Skeletal muscle satellite cell (primary cell): ENCODE measurements around the gene RAB36.
A peak's percentile ranks its signal among the peaks of the same experiment; 100 is the strongest.

Experiments
- H3K27me3 ChIP-seq: 2 replicates; pipeline ENCODE4 v1.7.0; 2013; ENCODE audit warnings: low read length; ENCODE audit not compliant: control insufficient read depth, insufficient read depth
- H3K36me3 ChIP-seq: 2 replicates; pipeline ENCODE4 v1.7.0; 2013; ENCODE audit warnings: mild to moderate bottlenecking, control low read depth, low read length; ENCODE audit not compliant: insufficient read depth
- H3K4me1 ChIP-seq: 2 replicates; pipeline ENCODE4 v1.7.0; 2013; ENCODE audit warnings: low read length; ENCODE audit not compliant: control insufficient read depth, insufficient read depth
- H3K4me2 ChIP-seq: 2 replicates; pipeline ENCODE4 v1.7.0; 2013; ENCODE audit warnings: mild to moderate bottlenecking, low read length
- H3K4me3 ChIP-seq: 2 replicates; pipeline ENCODE4 v1.7.0; 2013; ENCODE audit warnings: low read length
- H3K9ac ChIP-seq: 2 replicates; pipeline ENCODE4 v1.7.0; 2013; ENCODE audit warnings: mild to moderate bottlenecking, low read depth, low read length, moderate library complexity
- H3K9me3 ChIP-seq: replicated peaks from 2 replicates; pipeline ENCODE4 v1.7.0; 2013; ENCODE audit warnings: mild to moderate bottlenecking, control low read depth, low read length

Gene RAB36

DNA sequence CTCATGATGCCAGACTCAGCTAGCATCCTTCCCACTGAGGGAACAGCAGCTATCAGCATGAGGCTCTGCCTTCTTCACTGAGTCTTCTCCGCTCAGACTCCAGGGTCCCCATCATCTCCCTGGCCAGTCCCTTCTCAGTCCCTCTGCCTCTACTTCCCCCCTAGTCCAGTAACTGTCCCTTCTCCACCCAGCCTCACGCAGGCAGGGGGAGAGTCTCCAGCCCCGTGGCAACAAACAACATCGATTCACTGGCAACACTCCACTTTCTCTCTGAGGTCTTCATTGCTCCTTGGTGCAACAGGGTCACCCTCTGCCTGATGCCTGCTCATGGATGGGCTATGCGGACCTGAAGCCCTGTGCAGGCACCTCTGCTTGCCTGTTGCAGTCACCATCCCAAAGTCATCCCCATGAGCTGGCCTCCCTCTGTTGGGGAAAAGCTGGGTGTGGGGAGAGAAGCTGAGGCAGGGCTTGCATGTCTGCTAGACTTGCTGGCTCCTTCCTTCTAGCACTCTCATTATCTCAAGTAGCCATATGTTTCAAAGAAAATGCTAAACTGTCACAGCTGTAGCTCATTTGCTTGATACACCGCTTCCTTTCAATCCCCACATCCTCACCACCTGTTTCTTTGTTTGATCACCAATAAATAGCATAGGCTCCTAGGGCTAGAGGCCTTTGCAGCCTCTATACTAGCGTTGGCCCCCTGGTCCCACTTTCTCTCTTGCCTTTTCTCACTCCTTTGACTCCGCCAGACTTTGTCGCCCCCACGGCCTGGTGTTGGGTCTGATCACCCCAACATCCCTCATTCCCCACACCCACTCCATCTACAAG, 30.8 kb downstream of the RAB36 start:
- H3K9ac ChIP-seq, result no peak overlapping the region
- no peak overlapping the region for H3K4me2 ChIP-seq
- H3K27me3 ChIP-seq, result no peaks in the 10 kb centered on the region
- peaks cover 15% of the 10 kb centered on the region for H3K4me1 ChIP-seq
- H3K9me3 ChIP-seq, result peaks cover 9% of the 10 kb centered on the region
- H3K36me3 ChIP-seq, result no peaks in the 10 kb centered on the region
- no peak overlapping the region for H3K4me3 ChIP-seq

GRCh38 chr22:23176645-23177027, 31.4 kb downstream of the RAB36 start:
- Histone ChIP-seq H3K36me3 (peaks cover under 1% of the 10 kb centered on the region), H3K9me3 (peaks cover 9% of the 10 kb centered on the region), H3K4me3 (no peak overlapping the region), H3K4me1 (peaks cover 19% of the 10 kb centered on the region), H3K9ac (no peak overlapping the region), H3K27me3 (no peaks in the 10 kb centered on the region), H3K4me2 (no peak overlapping the region)

DNA sequence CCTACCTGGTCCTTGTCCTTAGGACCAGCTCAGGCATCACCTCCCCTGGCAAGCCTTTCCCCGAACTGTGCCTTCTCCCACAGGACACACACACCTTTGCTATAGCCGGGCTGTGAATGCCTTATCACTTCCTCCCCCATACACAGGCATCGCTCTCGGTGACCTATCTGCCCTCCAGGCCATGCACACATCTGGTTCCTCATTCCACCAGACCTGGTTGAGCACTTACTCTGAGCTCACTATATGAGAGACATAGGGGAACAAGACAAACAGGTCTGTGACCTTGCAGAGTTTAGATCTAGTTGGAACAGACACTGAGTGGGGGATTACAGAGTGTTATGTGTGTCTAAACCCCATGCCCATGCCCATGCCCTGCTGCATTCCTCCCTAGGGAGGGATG, 31.9 kb downstream of the RAB36 start:
- Histone ChIP-seq H3K4me1 (peaks cover 25% of the 10 kb centered on the region), H3K4me3 (no peak overlapping the region)

DNA sequence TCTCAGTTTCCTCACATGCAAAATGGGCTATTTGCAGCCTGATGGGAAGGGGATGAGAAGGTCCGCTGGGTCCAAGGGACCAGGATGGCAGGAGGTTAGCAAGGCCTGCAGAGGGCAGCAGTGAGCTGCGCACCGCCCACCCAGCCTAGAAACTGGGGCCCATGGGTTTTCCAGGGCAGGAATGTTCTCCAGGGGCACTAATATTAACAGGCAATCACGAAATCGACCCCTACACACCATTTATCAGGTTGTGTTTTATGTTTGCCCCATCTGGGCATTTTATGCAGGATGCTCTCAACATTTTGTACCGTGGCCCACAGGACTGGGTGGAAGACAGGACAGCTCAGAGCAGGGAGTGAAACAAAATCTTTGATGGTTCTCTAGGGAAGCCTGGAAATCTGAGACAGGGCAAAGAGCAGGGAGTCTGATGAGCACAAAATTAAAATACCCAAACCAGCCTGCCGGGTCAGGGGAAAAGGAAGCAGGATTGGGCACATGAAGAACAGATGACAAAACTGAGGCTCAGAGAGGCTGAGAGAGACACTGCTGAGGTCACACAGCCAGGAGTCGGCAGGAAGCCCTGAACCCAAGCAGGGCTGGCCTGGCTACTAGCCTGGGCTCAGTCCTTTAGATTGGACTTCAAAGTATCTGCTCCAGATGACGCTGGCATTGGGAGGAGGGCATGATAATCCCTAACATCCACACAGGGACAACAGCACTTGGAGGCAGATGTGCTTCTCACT, 33.4 kb downstream of the RAB36 start:
- H3K36me3 ChIP-seq, result peaks cover 4% of the 10 kb centered on the region
- no peak overlapping the region for H3K9ac ChIP-seq
- peak overlapping the region; percentile 84 for H3K4me2 ChIP-seq
- peaks cover 9% of the 10 kb centered on the region for H3K9me3 ChIP-seq
- H3K27me3 ChIP-seq, result no peaks in the 10 kb centered on the region
- no peak overlapping the region for H3K4me3 ChIP-seq
- H3K4me1 ChIP-seq, result peaks cover 39% of the 10 kb centered on the region

More for the DNA sequence above, 31.9 kb downstream of the RAB36 start:
- H3K9me3 ChIP-seq, result peaks cover 9% of the 10 kb centered on the region
- peaks cover 4% of the 10 kb centered on the region for H3K36me3 ChIP-seq
- no peak overlapping the region for H3K4me2 ChIP-seq
- H3K27me3 ChIP-seq, result no peaks in the 10 kb centered on the region
- no peak overlapping the region for H3K9ac ChIP-seq

- H3K27me3 ChIP-seq, result no peaks in the 10 kb centered on the region
- peak overlapping the region; percentile 84 for H3K4me2 ChIP-seq
- H3K4me3 ChIP-seq, result peak overlapping the region; percentile 74
- H3K4me1 ChIP-seq, result peaks cover 43% of the 10 kb centered on the region
- H3K9me3 ChIP-seq, result peaks cover 9% of the 10 kb centered on the region
- H3K9ac ChIP-seq, result peak overlapping the region; percentile 66
- peaks cover 7% of the 10 kb centered on the region for H3K36me3 ChIP-seq
Measured at GRCh38 chr22:23179381-23180299, 34.4 kb downstream of the RAB36 start.

DNA sequence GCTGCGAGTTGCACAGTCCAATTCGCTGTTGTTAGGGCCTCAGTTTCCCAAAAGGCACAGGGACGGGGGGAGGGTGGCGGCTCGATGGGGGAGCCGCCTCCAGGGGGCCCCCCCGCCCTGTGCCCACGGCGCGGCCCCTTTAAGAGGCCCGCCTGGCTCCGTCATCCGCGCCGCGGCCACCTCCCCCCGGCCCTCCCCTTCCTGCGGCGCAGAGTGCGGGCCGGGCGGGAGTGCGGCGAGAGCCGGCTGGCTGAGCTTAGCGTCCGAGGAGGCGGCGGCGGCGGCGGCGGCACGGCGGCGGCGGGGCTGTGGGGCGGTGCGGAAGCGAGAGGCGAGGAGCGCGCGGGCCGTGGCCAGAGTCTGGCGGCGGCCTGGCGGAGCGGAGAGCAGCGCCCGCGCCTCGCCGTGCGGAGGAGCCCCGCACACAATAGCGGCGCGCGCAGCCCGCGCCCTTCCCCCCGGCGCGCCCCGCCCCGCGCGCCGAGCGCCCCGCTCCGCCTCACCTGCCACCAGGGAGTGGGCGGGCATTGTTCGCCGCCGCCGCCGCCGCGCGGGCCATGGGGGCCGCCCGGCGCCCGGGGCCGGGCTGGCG, 35.1 kb downstream of the RAB36 start, which contains the start of gene BCR:
Gene BCR (plus strand): TSS at position 209 of the 592 bp plus-strand sequence. CDS start 452 bp downstream, outside the sequence.
- Histone ChIP-seq H3K9ac (peak within 1 kb of the TSS; percentile 66), H3K9me3 (peaks cover 9% of the 10 kb centered on the region), H3K4me3 (peak within 1 kb of the TSS; percentile 74), H3K4me2 (peak within 1 kb of the TSS; percentile 84), H3K4me1 (peaks cover 43% of the 10 kb centered on the region), H3K36me3 (peaks cover 7% of the 10 kb centered on the region), H3K27me3 (no peaks in the 10 kb centered on the region)

DNA sequence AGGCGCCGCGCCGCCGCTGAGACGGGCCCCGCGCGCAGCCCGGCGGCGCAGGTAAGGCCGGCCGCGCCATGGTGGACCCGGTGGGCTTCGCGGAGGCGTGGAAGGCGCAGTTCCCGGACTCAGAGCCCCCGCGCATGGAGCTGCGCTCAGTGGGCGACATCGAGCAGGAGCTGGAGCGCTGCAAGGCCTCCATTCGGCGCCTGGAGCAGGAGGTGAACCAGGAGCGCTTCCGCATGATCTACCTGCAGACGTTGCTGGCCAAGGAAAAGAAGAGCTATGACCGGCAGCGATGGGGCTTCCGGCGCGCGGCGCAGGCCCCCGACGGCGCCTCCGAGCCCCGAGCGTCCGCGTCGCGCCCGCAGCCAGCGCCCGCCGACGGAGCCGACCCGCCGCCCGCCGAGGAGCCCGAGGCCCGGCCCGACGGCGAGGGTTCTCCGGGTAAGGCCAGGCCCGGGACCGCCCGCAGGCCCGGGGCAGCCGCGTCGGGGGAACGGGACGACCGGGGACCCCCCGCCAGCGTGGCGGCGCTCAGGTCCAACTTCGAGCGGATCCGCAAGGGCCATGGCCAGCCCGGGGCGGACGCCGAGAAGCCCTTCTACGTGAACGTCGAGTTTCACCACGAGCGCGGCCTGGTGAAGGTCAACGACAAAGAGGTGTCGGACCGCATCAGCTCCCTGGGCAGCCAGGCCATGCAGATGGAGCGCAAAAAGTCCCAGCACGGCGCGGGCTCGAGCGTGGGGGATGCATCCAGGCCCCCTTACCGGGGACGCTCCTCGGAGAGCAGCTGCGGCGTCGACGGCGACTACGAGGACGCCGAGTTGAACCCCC, 35.8 kb downstream of the RAB36 start:
- Histone ChIP-seq H3K36me3 (peaks cover 7% of the 10 kb centered on the region), H3K4me3 (peak overlapping the region; percentile 74), H3K4me2 (peak overlapping the region; percentile 77), H3K4me1 (peaks cover 43% of the 10 kb centered on the region), H3K9ac (peak overlapping the region; percentile 58), H3K9me3 (peaks cover 4% of the 10 kb centered on the region), H3K27me3 (no peaks in the 10 kb centered on the region)

DNA sequence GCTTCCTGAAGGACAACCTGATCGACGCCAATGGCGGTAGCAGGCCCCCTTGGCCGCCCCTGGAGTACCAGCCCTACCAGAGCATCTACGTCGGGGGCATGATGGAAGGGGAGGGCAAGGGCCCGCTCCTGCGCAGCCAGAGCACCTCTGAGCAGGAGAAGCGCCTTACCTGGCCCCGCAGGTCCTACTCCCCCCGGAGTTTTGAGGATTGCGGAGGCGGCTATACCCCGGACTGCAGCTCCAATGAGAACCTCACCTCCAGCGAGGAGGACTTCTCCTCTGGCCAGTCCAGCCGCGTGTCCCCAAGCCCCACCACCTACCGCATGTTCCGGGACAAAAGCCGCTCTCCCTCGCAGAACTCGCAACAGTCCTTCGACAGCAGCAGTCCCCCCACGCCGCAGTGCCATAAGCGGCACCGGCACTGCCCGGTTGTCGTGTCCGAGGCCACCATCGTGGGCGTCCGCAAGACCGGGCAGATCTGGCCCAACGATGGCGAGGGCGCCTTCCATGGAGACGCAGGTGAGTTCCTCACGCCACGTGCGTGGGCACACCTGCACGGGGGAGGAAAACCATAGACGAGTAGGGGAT, 36.5 kb downstream of the RAB36 start:
- Histone ChIP-seq H3K4me2 (peak overlapping the region; percentile 77), H3K4me3 (peak overlapping the region; percentile 74), H3K9ac (no peak overlapping the region), H3K27me3 (no peaks in the 10 kb centered on the region), H3K36me3 (peaks cover 7% of the 10 kb centered on the region), H3K9me3 (no peaks in the 10 kb centered on the region), H3K4me1 (peaks cover 43% of the 10 kb centered on the region)

DNA sequence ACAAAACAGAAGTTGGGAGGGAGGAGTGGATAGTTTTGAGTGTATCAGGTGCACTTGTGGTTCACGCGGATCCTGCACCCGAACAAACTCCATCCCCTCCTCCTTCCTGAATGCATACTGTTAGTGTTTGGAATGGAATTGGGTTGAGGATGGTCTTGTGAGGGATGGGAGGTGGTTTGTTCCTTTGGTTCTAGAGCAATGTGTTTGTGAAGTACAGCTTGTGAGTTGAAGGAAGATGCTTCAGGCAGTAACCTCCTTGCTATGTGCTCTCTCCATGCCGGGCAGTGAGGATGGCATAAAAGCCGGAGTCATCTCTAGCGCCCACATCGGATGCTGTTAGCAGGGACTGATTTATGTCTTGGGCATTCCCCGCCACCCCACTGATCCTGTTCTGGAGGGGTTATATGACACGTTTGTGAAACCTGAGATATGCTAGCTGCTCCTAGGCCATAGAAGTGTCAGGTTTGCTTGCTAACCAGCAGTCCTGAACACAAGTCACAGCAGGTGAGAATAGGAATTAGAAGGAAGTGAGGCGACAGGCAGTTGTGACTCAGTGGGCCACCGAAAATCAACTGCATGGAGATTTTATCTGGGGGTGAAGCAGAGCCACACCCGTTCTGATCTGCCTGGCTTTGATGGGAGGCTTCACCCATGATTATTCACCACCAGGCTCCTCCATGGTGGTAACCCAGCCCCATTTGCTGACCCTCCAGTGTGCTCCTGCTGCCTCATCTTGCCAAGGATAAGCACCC, 37.2 kb downstream of the RAB36 start:
- no peaks in the 10 kb centered on the region for H3K9me3 ChIP-seq
- H3K9ac ChIP-seq, result no peak overlapping the region
- H3K4me1 ChIP-seq, result peaks cover 43% of the 10 kb centered on the region
- no peaks in the 10 kb centered on the region for H3K27me3 ChIP-seq
- H3K4me3 ChIP-seq, result peak overlapping the region; percentile 74
- peaks cover 7% of the 10 kb centered on the region for H3K36me3 ChIP-seq
- H3K4me2 ChIP-seq, result peak overlapping the region; percentile 77
